ENCODE measurements around the gene QPRT. TPM values are rescaled to one million over a fixed set of nuclear protein-coding genes. Genes with fewer than 3 reads are reported as not detected.
"Not testable (repeated sequence)": the region's sequence is repeated elsewhere in the genome, so short reads cannot be mapped to it uniquely, and the experiment has no call there.

QPRT gene
- total and polyA plus RNA-seq, 7 donors, result 4.3 to 40.5 (median 11.1) TPM

- WGBS, 2 donors, result 54 to 82% methylated on average over 35 of the region's 35 CpGs
- H3K27me3 ChIP-seq, result peaks cover 0 to 3% (median 0%) of the 10 kb centered on the region in 3 donors
- DNase-seq, result no peak
- H3K4me1 ChIP-seq, result peaks cover 0 to 14% (median 6%) of the 10 kb centered on the region in 4 donors
- intact Hi-C loops (cut with DNase I), result no loop called here
- H3K9me3 ChIP-seq, result no peaks in the 10 kb centered on the region
- H3K27ac ChIP-seq, result no peak overlapping the region
- H3K4me3 ChIP-seq, result no peak overlapping the region
- TF ChIP-seq POLR2A (IDR thresholded peaks at IDR 0.05) (no peak), CTCF (IDR thresholded peaks at IDR 0.05) (no peak), POLR2AphosphoS5 (IDR thresholded peaks at IDR 0.05) (no peak), EP300 (IDR thresholded peaks at IDR 0.05) (no peak)
- no peaks in the 10 kb centered on the region for H3K36me3 ChIP-seq
Measured at GRCh38 chr16:29664091-29664921, 14.7 kb upstream of the QPRT start.

- 45 to 68% methylated on average over 15 of the region's 15 CpGs for WGBS, 2 donors
- H3K4me1 ChIP-seq, result peaks cover 0 to 14% (median 6%) of the 10 kb centered on the region in 4 donors
- no peak overlapping the region for H3K27ac ChIP-seq
- H3K36me3 ChIP-seq, result no peaks in the 10 kb centered on the region
- no peak overlapping the region for H3K4me3 ChIP-seq
- intact Hi-C loops (cut with DNase I), result no loop called here
- H3K9me3 ChIP-seq, result no peaks in the 10 kb centered on the region
- DNase-seq, result no peak
- peaks cover 0 to 3% (median 0%) of the 10 kb centered on the region in 3 donors for H3K27me3 ChIP-seq
- TF ChIP-seq EP300 (IDR thresholded peaks at IDR 0.05), result no peak
- no peak for TF ChIP-seq POLR2A (IDR thresholded peaks at IDR 0.05)
- TF ChIP-seq POLR2AphosphoS5 (IDR thresholded peaks at IDR 0.05), result no peak
- TF ChIP-seq CTCF (IDR thresholded peaks at IDR 0.05), result no peak
Measured at GRCh38 chr16:29665294-29666077, 13.5 kb upstream of the QPRT start.

DNA sequence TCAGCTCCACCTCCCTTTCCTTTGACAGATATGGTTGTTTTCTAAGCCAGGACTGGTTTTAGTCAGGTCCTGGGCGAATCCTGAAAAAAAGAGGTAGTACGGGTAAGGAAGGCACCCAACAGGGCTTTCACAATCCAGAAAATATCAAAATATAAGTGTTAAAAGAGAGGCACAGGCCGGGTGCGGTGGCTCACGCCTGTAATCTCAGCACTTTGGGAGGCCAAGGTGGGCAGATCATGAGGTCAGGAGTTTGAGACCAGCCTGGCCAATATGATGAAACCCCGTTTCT is 11.7 kb upstream of the QPRT start:
- H3K4me3 ChIP-seq; H3K27ac ChIP-seq; H3K27me3 ChIP-seq; intact Hi-C loops (cut with DNase I); DNase-seq; H3K9me3 ChIP-seq; H3K36me3 ChIP-seq: not testable (repeated sequence)
- 83 to 92% methylated on average over 6 of the region's 6 CpGs for WGBS, 2 donors
- H3K4me1 ChIP-seq, result peaks cover 0 to 14% (median 6%) of the 10 kb centered on the region in 4 donors

GRCh38 chr16:29667755-29668154 is 11.2 kb upstream of the QPRT start:
- Histone ChIP-seq H3K4me3 (no peak overlapping the region), H3K9me3 (no peaks in the 10 kb centered on the region), H3K27ac (no peak overlapping the region), H3K27me3 (peaks cover 0 to 3% (median 0%) of the 10 kb centered on the region in 3 donors), H3K36me3 (no peaks in the 10 kb centered on the region), H3K4me1 (peaks cover 0 to 14% (median 6%) of the 10 kb centered on the region in 4 donors)
- WGBS, 2 donors, result 98% methylated on average over 12 of the region's 12 CpGs
- intact Hi-C loops (cut with DNase I), result no loop called here
- no peak for DNase-seq
- no peak for TF ChIP-seq CTCF (IDR thresholded peaks at IDR 0.05)
- TF ChIP-seq POLR2AphosphoS5 (IDR thresholded peaks at IDR 0.05), result no peak
- no peak for TF ChIP-seq EP300 (IDR thresholded peaks at IDR 0.05)
- TF ChIP-seq POLR2A (IDR thresholded peaks at IDR 0.05), result no peak

DNA sequence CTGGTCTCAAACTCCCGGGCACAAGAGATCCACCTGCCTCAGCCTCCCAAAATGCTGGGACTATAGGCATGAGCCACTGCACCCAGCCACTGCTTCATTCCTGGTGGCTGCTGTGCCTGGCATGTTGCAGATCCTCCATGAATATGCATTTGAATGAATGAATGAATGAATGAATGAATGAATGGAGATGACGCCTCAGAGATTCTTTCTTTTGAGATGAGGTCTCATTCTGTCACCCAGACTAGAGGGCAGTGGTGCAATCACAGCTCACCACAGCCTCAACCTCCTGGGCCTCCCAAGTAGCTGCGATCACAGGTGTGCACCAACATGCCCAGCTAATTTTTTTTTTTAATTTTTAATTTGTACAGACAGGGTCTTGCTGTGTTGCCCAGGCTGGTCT is 10.7 kb upstream of the QPRT start:
- no peak for TF ChIP-seq EP300 (IDR thresholded peaks at IDR 0.05)
- no peak for TF ChIP-seq POLR2AphosphoS5 (IDR thresholded peaks at IDR 0.05)
- no peak for TF ChIP-seq CTCF (IDR thresholded peaks at IDR 0.05)
- TF ChIP-seq POLR2A (IDR thresholded peaks at IDR 0.05), result no peak

More for the DNA sequence above, 10.7 kb upstream of the QPRT start:
- intact Hi-C loops (cut with DNase I), result no loop called here
- Histone ChIP-seq H3K27me3 (peaks cover 0 to 3% (median 0%) of the 10 kb centered on the region in 3 donors), H3K27ac (no peak overlapping the region), H3K4me1 (peaks cover 0 to 14% (median 6%) of the 10 kb centered on the region in 4 donors), H3K36me3 (no peaks in the 10 kb centered on the region), H3K4me3 (no peak overlapping the region), H3K9me3 (no peaks in the 10 kb centered on the region)
- 93 to 94% methylated on average over 3 of the region's 3 CpGs for WGBS, 2 donors
- DNase-seq, result no peak

Measured in sigmoid colon (tissue), 7 donors.